Ovary (tissue), 3 donors: ENCODE data around the gene CDH23.

Experiments used
- POLR2A ChIP-seq: fragments of 450-650 bp; IDR thresholded peaks from one replicate; pipeline ENCODE4 v1.6.1; 2017; ENCODE audit warnings: antibody characterized with exemption, mild to moderate bottlenecking, moderate library complexity
- TF ChIP-seq, protein P1 (sequence below), 3 donors: fragments of 450-650 bp in 2 of 3; fragments of 200-600 bp in 1 of 3; IDR thresholded peaks; one replicate each; pipeline versions ENCODE4 v1.5.1 to v1.8.0; 2016 to 2022; ENCODE audit warnings: antibody characterized with exemption in 3 of 3, mild to moderate bottlenecking in 1 of 3
- donor health status: DM: no; HTN: no; CAD: no.

DNA sequence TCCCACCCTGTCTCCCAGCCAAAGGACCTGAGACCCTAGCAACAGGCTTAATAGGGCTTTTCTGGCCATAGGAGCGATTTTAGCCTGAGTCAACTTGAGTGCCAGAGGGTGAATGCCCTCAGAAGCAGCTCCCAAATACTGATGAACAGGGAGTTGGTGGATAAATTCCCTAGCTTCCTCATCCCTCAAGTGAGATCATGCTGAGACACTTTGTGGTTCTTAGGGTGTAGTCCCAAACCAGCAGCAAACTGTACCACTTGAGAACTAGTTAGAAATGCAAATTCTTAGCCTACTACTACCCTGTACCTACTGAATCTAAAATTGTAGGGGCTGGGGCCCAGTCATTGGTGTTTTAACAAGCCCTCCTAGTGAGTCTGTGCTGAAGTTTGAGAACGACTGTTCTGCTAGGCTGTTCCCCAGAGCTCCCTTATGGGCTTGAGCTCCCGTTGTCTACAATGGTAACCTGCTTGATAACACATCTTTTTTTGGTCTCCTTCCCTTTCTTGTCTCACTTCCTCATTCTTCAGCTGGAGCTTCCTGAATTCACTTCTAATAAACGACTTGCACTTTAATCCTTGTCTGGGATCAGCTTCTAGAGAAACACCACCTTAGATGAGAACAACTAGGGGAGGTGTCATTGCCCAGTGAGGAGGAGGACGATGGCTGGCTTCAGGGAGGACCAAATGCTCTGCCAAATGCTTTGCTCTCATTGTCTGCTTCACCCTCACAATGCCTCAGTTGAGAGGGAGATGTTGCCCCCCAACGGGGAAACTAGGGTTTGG lies 18.2 kb upstream of the CDH23 start:
- TF ChIP-seq, protein P1, sequence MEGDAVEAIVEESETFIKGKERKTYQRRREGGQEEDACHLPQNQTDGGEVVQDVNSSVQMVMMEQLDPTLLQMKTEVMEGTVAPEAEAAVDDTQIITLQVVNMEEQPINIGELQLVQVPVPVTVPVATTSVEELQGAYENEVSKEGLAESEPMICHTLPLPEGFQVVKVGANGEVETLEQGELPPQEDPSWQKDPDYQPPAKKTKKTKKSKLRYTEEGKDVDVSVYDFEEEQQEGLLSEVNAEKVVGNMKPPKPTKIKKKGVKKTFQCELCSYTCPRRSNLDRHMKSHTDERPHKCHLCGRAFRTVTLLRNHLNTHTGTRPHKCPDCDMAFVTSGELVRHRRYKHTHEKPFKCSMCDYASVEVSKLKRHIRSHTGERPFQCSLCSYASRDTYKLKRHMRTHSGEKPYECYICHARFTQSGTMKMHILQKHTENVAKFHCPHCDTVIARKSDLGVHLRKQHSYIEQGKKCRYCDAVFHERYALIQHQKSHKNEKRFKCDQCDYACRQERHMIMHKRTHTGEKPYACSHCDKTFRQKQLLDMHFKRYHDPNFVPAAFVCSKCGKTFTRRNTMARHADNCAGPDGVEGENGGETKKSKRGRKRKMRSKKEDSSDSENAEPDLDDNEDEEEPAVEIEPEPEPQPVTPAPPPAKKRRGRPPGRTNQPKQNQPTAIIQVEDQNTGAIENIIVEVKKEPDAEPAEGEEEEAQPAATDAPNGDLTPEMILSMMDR (IDR thresholded peaks at IDR 0.05) = no peak
- no peak for TF ChIP-seq POLR2A
